GM23248 (cell line): ENCODE measurements around the gene DDC. TPM values are rescaled to one million over a fixed set of nuclear protein-coding genes. Genes with fewer than 3 reads are reported as not detected.
"Not testable (repeated sequence)": the region's sequence is repeated elsewhere in the genome, so short reads cannot be mapped to it uniquely, and the experiment has no call there.

Source experiments
- DNase-seq: peaks from one replicate; pipeline ENCODE4 v3.0.0-alpha.2; 2015
- H2AFZ ChIP-seq: fragments of 200-600 bp; sonication (generic); 2 replicates; pipeline ENCODE4 v1.6.1; 2016; ENCODE audit warnings: antibody characterized with exemption
- H3F3A ChIP-seq: fragments of 200-600 bp; sonication (generic); 2 replicates; pipeline ENCODE4 v1.6.1; 2016; ENCODE audit warnings: mild to moderate bottlenecking, antibody characterized with exemption, mixed run types; ENCODE audit not compliant: insufficient read depth
- H3K27ac ChIP-seq: fragments of 200-600 bp; sonication (generic); 2 replicates; pipeline ENCODE4 v1.5.1; 2016; ENCODE audit warnings: mild to moderate bottlenecking
- H3K27me3 ChIP-seq: fragments of 200-600 bp; sonication (generic); replicated peaks from 2 replicates; pipeline ENCODE4 v1.6.1; 2016; ENCODE audit warnings: mild to moderate bottlenecking; ENCODE audit not compliant: insufficient read depth
- H3K36me3 ChIP-seq: fragments of 200-600 bp; sonication (generic); 2 replicates; pipeline ENCODE4 v1.6.1; 2016; ENCODE audit warnings: low read depth, mild to moderate bottlenecking
- H3K4me1 ChIP-seq: fragments of 200-600 bp; sonication (generic); 2 replicates; pipeline ENCODE4 v1.6.1; 2016; ENCODE audit warnings: mild to moderate bottlenecking; ENCODE audit not compliant: insufficient read depth
- H3K4me2 ChIP-seq: fragments of 200-600 bp; sonication (generic); one replicate; pipeline ENCODE4 v1.6.1; 2016; ENCODE audit warnings: mild to moderate bottlenecking; ENCODE audit not compliant: unreplicated experiment
- H3K4me3 ChIP-seq: fragments of 200-600 bp; sonication (generic); 2 replicates; pipeline ENCODE4 v1.5.1; 2016; ENCODE audit warnings: mild to moderate bottlenecking
- H3K79me2 ChIP-seq: fragments of 200-600 bp; sonication (generic); 2 replicates; pipeline ENCODE4 v1.6.1; 2016; ENCODE audit warnings: mild to moderate bottlenecking; ENCODE audit not compliant: insufficient read depth
- H3K9ac ChIP-seq: fragments of 200-600 bp; sonication (generic); 2 replicates; pipeline ENCODE4 v1.6.1; 2016; ENCODE audit warnings: mild to moderate bottlenecking
- H3K9me2 ChIP-seq: fragments of 200-600 bp; sonication (generic); 2 replicates; pipeline ENCODE4 v1.6.1; 2016; ENCODE audit warnings: mixed run types, mild to moderate bottlenecking, moderate library complexity; ENCODE audit not compliant: insufficient read depth
- H3K9me3 ChIP-seq: fragments of 200-600 bp; sonication (generic); one replicate; pipeline ENCODE4 v1.6.1; 2017; ENCODE audit warnings: low read depth
- H4K20me1 ChIP-seq: fragments of 200-600 bp; sonication (generic); 2 replicates; pipeline ENCODE4 v1.6.0; 2016; ENCODE audit not compliant: insufficient read depth
- EZH2 ChIP-seq: fragments of 200-600 bp; sonication (generic); IDR thresholded peaks from 2 replicates; pipeline ENCODE4 v1.6.1; 2018; ENCODE audit warnings: antibody characterized with exemption, mild to moderate bottlenecking; ENCODE audit not compliant: insufficient read depth, poor library complexity, severe bottlenecking
- EZH2phosphoT487 ChIP-seq: fragments of 200-600 bp; sonication (generic); IDR thresholded peaks from 2 replicates; pipeline ENCODE4 v1.6.1; 2018; ENCODE audit warnings: antibody characterized with exemption, moderate library complexity, mild to moderate bottlenecking, low read depth; ENCODE audit not compliant: insufficient read depth
- WGBS, 2 experiments: methylation state at CpG; one replicate each; pipeline ENCODE4 v1.1.6; 2015 to 2017; ENCODE audit warnings: low lambda C conversion rate in 2 of 2, low coverage in 1 of 2; ENCODE audit errors: missing lambda C conversion rate in 2 of 2; 5-methylcytosine and 5-hydroxymethylcytosine counted together
- in situ Hi-C: fragments of 300-500 bp; cut with MboI; formaldehyde crosslinking; loops from 2 replicates; pipeline ENCODE4 v1.15.0; 2020
- polyA plus RNA-seq: library from polyadenylated mRNA; unstranded; fragments of >200 nt; fragmentation: Nextera tagmentation; extraction: Ambion mirVana; gene quantifications from 2 replicates; pipeline ENCODE4 v1.2.1, GENCODE V29; 2016
- total RNA-seq: library from RNA; depleted of rRNA; stranded (reverse); fragments of >200 nt; shearing (Covaris generic); gene quantifications from 2 replicates; pipeline ENCODE4 v1.2.3, GENCODE V29; 2014

The DDC gene
- total and polyA plus RNA-seq, 2 experiments from 2014 or later: not detected

DNA sequence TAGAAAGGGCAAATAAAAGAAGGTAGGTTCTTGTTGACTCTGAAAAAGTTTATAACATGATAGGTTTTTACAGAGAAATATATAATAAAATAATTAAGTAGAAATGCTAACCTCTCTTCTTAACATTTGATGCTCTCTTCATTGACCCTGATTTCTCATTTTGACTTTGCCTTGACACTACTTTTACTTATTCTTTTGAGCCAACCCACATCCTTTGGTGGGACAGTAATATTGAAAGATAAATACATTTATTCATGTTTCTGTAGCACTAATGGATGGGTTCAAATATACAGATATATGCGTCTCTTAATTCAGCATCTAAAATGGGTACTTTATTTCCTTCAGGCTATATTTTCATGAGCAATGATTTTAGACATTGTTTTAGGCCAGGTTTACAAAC, 34.4 kb downstream of the DDC start:
- TF ChIP-seq EZH2 (no peak), EZH2phosphoT487 (no peak)
- Histone ChIP-seq H3K36me3 (no peaks in the 10 kb centered on the region), H3K79me2 (no peaks in the 10 kb centered on the region), H3K27ac (no peak overlapping the region), H3F3A (peaks cover 23% of the 10 kb centered on the region; the same call in 1 of the 2 replicates), H3K9ac (no peak overlapping the region), H3K27me3 (no peaks in the 10 kb centered on the region), H3K4me1 (peaks cover 29% of the 10 kb centered on the region), H3K4me2 (no peak overlapping the region), H3K9me2 (no peaks in the 10 kb centered on the region), H3K9me3 (no peaks in the 10 kb centered on the region), H2AFZ (no peak overlapping the region), H4K20me1 (no peaks in the 10 kb centered on the region), H3K4me3 (no peak overlapping the region)
- in situ Hi-C loops: no loop called here
- 97 to 98% methylated on average over 1 of the region's 1 CpG for WGBS, 2 experiments
- DNase-seq: no peak

GRCh38 chr7:50529093-50529862, 35.9 kb downstream of the DDC start:
- in situ Hi-C loops: no loop called here
- H3K4me2 ChIP-seq: no peak overlapping the region
- H3K9ac ChIP-seq: no peak overlapping the region
- no peak for DNase-seq
- H3K27ac ChIP-seq: no peak overlapping the region
- no peaks in the 10 kb centered on the region for H4K20me1 ChIP-seq
- peaks cover 16% of the 10 kb centered on the region for H3K4me1 ChIP-seq
- H2AFZ ChIP-seq: no peak overlapping the region
- H3K9me3 ChIP-seq: no peaks in the 10 kb centered on the region
- 92 to 93% methylated on average over 15 of the region's 15 CpGs for WGBS, 2 experiments
- no peaks in the 10 kb centered on the region for H3K9me2 ChIP-seq
- no peak overlapping the region for H3K4me3 ChIP-seq
- TF ChIP-seq EZH2phosphoT487 (no peak), EZH2 (no peak)
- H3K36me3 ChIP-seq: no peaks in the 10 kb centered on the region
- no peaks in the 10 kb centered on the region for H3K79me2 ChIP-seq
- peaks cover 14% of the 10 kb centered on the region; the same call in 1 of the 2 replicates for H3F3A ChIP-seq
- H3K27me3 ChIP-seq: no peaks in the 10 kb centered on the region

DNA sequence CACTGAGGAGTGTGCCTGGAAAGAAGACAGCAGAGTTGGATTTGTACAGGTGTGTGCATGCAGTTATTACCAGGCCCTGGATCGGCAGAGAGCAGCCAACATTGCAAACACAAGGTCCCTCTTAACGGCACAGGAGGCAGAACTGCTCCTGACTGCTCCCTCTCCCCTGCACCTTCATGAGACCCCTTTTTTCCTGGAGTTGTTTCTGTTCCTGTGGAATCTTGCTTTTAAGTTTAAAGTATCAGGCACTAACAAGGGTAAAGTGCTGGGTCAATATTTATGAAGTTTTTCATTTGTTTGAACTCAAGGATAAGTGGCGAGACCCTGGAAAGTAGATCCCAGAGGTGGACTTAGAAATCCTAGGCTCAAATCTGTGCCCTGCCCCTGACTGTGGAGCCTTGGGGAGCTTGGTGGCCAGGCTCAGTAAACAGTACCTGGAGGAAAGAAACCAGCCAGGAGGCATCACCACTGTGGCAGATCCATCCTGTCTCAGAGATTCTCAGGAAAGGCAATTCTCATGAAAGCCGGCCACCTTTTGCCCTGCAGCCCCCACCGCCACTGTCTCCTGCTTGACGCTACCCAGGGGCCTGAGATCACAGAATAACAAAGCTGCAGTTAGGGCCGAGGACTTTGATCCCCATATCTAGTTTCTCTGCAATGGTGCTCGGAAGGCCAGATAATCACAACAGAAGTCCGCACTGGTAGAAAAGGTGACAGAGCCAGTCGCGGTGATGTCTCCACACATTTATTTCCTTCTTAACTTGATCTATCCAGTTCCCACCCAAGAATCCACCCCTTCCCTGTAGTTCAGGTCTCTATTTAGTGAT, 36.7 kb downstream of the DDC start:
- no peaks in the 10 kb centered on the region for H3K27me3 ChIP-seq
- no peak for DNase-seq
- no peaks in the 10 kb centered on the region for H3K9me2 ChIP-seq
- H2AFZ ChIP-seq: no peak overlapping the region
- peaks cover 12% of the 10 kb centered on the region; the same call in 1 of the 2 replicates for H3F3A ChIP-seq
- no peak overlapping the region for H3K4me2 ChIP-seq
- no peaks in the 10 kb centered on the region for H3K79me2 ChIP-seq
- in situ Hi-C loops: no loop called here
- no peaks in the 10 kb centered on the region for H3K9me3 ChIP-seq
- WGBS, 2 experiments: 46 to 48% methylated on average over 11 of the region's 11 CpGs
- H3K27ac ChIP-seq: no peak overlapping the region
- H3K4me1 ChIP-seq: peaks cover 14% of the 10 kb centered on the region
- no peak overlapping the region for H3K4me3 ChIP-seq
- no peaks in the 10 kb centered on the region for H3K36me3 ChIP-seq
- H4K20me1 ChIP-seq: no peaks in the 10 kb centered on the region
- no peak overlapping the region for H3K9ac ChIP-seq
- no peak for TF ChIP-seq EZH2
- no peak for TF ChIP-seq EZH2phosphoT487

DNA sequence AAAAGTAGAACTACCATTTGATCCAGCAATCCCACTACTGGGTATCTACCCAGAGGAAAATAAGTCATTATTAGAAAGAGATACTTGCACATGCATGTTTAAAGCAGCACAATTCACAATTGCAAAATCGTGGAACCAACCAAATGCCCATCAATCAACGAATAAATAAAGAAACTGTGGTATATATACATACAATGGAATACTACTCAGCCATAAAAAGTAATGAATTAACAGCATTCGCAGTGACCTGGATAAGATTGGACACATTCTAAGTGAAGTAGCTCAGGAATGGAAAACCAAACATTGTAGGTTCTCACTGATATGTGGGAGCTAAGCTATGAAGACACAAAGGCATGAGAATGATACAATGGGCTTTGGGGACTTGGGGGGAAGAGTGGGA, 45.9 kb downstream of the DDC start:
- WGBS, 2 experiments: 18 to 35% methylated on average over 3 of the region's 3 CpGs
- H3K36me3 ChIP-seq, H3F3A ChIP-seq, H3K9me2 ChIP-seq, H3K9ac ChIP-seq, H4K20me1 ChIP-seq, H3K4me3 ChIP-seq, H3K27ac ChIP-seq, H3K4me1 ChIP-seq, H3K27me3 ChIP-seq, H2AFZ ChIP-seq, DNase-seq, H3K4me2 ChIP-seq, in situ Hi-C loops, H3K79me2 ChIP-seq, H3K9me3 ChIP-seq: not testable (repeated sequence)
